Astrocyte (in vitro differentiated cells and primary cell): ENCODE data around the gene FAXC. TPM values are rescaled to one million over a fixed set of nuclear protein-coding genes. Genes with fewer than 3 reads are reported as not detected.

ENCODE experiments used
- DNase-seq: peaks from one replicate; pipeline ENCODE4 v3.0.0-alpha.2; 2010; ENCODE audit warnings: low read depth
- FAIRE-seq: peaks from 2 replicates; lab custom pipeline; 2011; peaks lifted over from hg19 to GRCh38; lab: Jason Lieb, UNC
- H2AFZ ChIP-seq: 2 replicates; pipeline ENCODE4 v1.6.0; 2012; ENCODE audit warnings: low read depth, low read length, inconsistent platforms
- H3K27ac ChIP-seq: 2 replicates; pipeline ENCODE4 v1.5.1; 2011; ENCODE audit warnings: low read depth, low read length, inconsistent platforms
- H3K27me3 ChIP-seq: 2 replicates; pipeline ENCODE4 v1.6.0; 2011; ENCODE audit warnings: low read length, inconsistent platforms; ENCODE audit not compliant: insufficient read depth
- H3K36me3 ChIP-seq: 2 replicates; pipeline ENCODE4 v1.5.1; 2011; ENCODE audit warnings: low read length, inconsistent platforms; ENCODE audit not compliant: insufficient read depth
- H3K4me1 ChIP-seq: 2 replicates; pipeline ENCODE4 v1.5.1; 2011; ENCODE audit warnings: low read length, inconsistent platforms; ENCODE audit not compliant: insufficient read depth
- H3K4me2 ChIP-seq: 2 replicates; pipeline ENCODE4 v1.6.0; 2012; ENCODE audit warnings: low read length, inconsistent platforms
- H3K4me3 ChIP-seq: 2 replicates; pipeline ENCODE4 v1.5.1; 2011; ENCODE audit warnings: low read depth, mild to moderate bottlenecking, low read length, inconsistent platforms; ENCODE audit not compliant: insufficient read depth
- H3K79me2 ChIP-seq: 2 replicates; pipeline ENCODE4 v1.6.0; 2012; ENCODE audit warnings: mild to moderate bottlenecking, low read length, inconsistent platforms; ENCODE audit not compliant: insufficient read depth
- H3K9ac ChIP-seq: 2 replicates; pipeline ENCODE4 v1.6.0; 2012; ENCODE audit warnings: mild to moderate bottlenecking, low read length, inconsistent platforms
- H3K9me3 ChIP-seq: 2 replicates; pipeline ENCODE4 v1.5.1; 2012; ENCODE audit warnings: low read depth, mild to moderate bottlenecking, low read length, inconsistent platforms; ENCODE audit not compliant: insufficient read depth
- H4K20me1 ChIP-seq: 2 replicates; pipeline ENCODE4 v1.6.0; 2012; ENCODE audit warnings: low read length, inconsistent platforms; ENCODE audit not compliant: insufficient read depth
- H3K27ac Mint-ChIP-seq: one replicate; pipeline ENCODE4 v1.8.0; 2021; ENCODE audit warnings: mild to moderate bottlenecking, mixed read lengths; ENCODE audit not compliant: unreplicated experiment
- H3K27me3 Mint-ChIP-seq: one replicate; pipeline ENCODE4 v1.8.0; 2021; ENCODE audit warnings: low read depth, mixed read lengths; ENCODE audit not compliant: unreplicated experiment
- H3K36me3 Mint-ChIP-seq: one replicate; pipeline ENCODE4 v1.8.0; 2021; ENCODE audit warnings: low read depth, mixed read lengths; ENCODE audit not compliant: unreplicated experiment
- H3K4me1 Mint-ChIP-seq: one replicate; pipeline ENCODE4 v1.8.0; 2021; ENCODE audit warnings: low read depth, mixed read lengths; ENCODE audit not compliant: unreplicated experiment
- H3K4me3 Mint-ChIP-seq: one replicate; pipeline ENCODE4 v1.8.0; 2021; ENCODE audit warnings: mild to moderate bottlenecking, moderate library complexity, mixed read lengths; ENCODE audit not compliant: unreplicated experiment
- H3K9me3 Mint-ChIP-seq: one replicate; pipeline ENCODE4 v1.8.0; 2021; ENCODE audit warnings: mild to moderate bottlenecking, mixed read lengths; ENCODE audit not compliant: unreplicated experiment
- EZH2 ChIP-seq: IDR thresholded peaks from 2 replicates; pipeline ENCODE4 v1.6.1; 2012; ENCODE audit warnings: mild to moderate bottlenecking, low read length, inconsistent platforms; ENCODE audit not compliant: insufficient read depth
- total RNA-seq: library from RNA; stranded (reverse); gene quantifications from 2 replicates; pipeline ENCODE4 v1.2.1, GENCODE V29; 2021
- TF ChIP-seq, protein P1 (sequence below): IDR thresholded peaks from 2 replicates; pipeline ENCODE4 v1.5.1; 2011; ENCODE audit warnings: low read depth, mild to moderate bottlenecking, inconsistent platforms, low read length, moderate library complexity; ENCODE audit not compliant: insufficient read depth

The FAXC gene
- total RNA-seq, 1 donor from 2014 or later: 9.9 TPM

DNA sequence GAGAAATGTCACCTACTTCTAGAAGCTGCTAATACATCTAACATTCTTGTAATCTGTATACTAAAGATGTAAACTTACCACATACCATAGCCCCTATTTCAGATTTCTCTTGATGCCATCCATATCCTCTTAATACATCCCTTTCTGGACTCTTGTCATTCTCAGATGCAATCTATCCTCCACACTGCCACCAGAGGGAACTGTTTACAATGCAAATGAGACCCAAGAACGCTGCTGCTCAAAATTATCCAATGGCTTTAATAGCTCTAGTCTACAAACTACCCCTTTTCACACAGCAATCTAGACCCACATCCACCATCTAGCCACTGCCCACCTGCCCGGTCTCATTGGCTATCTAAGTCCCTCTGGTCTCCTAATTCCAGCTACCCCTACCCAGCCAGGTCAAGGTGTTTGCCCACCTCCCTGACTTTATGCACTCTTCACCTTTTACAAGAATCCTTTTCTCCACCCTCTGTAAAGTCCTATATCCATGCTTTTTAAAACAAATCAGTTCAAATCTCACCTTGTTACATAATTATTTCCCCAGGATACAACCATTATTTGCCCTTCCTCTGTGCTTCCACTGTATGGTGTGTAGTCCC, 14.8 kb downstream of the FAXC start:
- FAIRE-seq (peak; percentile 37), DNase-seq (peak; percentile 30)
- Histone ChIP-seq H3K27me3 (no peaks in the 10 kb centered on the region), H3K36me3 (no peaks in the 10 kb centered on the region), H3K9ac (no peak overlapping the region), H3K9me3 (no peaks in the 10 kb centered on the region), H2AFZ (no peak overlapping the region), H3K4me3 (no peak overlapping the region), H4K20me1 (no peaks in the 10 kb centered on the region), H3K27ac (no peak overlapping the region), H3K4me1 (no peaks in the 10 kb centered on the region), H3K79me2 (no peaks in the 10 kb centered on the region), H3K4me2 (no peak overlapping the region)
- H3K9me3 Mint-ChIP-seq: peaks cover 2% of the 10 kb centered on the region
- peaks cover 2% of the 10 kb centered on the region for H3K36me3 Mint-ChIP-seq
- peak overlapping the region; percentile 12 for H3K27ac Mint-ChIP-seq
- H3K4me1 Mint-ChIP-seq: peaks cover 3% of the 10 kb centered on the region
- no peak overlapping the region for H3K4me3 Mint-ChIP-seq
- no peaks in the 10 kb centered on the region for H3K27me3 Mint-ChIP-seq
- TF ChIP-seq EZH2: no peak
- TF ChIP-seq, protein P1, sequence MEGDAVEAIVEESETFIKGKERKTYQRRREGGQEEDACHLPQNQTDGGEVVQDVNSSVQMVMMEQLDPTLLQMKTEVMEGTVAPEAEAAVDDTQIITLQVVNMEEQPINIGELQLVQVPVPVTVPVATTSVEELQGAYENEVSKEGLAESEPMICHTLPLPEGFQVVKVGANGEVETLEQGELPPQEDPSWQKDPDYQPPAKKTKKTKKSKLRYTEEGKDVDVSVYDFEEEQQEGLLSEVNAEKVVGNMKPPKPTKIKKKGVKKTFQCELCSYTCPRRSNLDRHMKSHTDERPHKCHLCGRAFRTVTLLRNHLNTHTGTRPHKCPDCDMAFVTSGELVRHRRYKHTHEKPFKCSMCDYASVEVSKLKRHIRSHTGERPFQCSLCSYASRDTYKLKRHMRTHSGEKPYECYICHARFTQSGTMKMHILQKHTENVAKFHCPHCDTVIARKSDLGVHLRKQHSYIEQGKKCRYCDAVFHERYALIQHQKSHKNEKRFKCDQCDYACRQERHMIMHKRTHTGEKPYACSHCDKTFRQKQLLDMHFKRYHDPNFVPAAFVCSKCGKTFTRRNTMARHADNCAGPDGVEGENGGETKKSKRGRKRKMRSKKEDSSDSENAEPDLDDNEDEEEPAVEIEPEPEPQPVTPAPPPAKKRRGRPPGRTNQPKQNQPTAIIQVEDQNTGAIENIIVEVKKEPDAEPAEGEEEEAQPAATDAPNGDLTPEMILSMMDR: peak; percentile 78

DNA sequence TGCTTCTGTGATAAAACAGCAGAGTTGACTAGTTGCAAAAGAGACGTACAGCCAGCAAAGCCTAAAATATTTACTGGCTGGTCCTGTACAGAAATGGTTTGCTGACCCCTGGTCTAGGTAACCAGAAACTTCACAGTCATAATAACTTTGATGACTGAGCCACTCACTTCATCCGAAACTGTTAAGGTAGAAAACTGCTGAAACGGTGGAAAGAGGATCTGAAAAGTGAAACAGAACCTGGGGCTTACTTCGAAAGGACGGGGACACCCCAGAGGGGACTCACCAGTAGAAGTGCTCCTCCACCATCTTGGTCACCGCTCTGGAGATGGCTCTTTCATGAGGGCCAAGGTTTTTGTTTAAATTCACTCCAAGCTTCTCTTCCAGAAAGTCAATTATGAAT, 16.4 kb downstream of the FAXC start:
- no peaks in the 10 kb centered on the region for H3K27me3 Mint-ChIP-seq
- TF ChIP-seq EZH2: no peak
- Histone ChIP-seq H3K79me2 (no peaks in the 10 kb centered on the region), H3K27ac (no peak overlapping the region), H3K27me3 (no peaks in the 10 kb centered on the region), H3K4me2 (no peak overlapping the region), H3K4me3 (no peak overlapping the region), H3K36me3 (no peaks in the 10 kb centered on the region), H3K9ac (no peak overlapping the region), H3K4me1 (no peaks in the 10 kb centered on the region), H4K20me1 (no peaks in the 10 kb centered on the region), H2AFZ (no peak overlapping the region), H3K9me3 (no peaks in the 10 kb centered on the region)
- no peak for DNase-seq
- peaks cover 2% of the 10 kb centered on the region for H3K36me3 Mint-ChIP-seq
- peaks cover 3% of the 10 kb centered on the region for H3K4me1 Mint-ChIP-seq
- no peak for FAIRE-seq
- H3K27ac Mint-ChIP-seq: no peak overlapping the region
- H3K4me3 Mint-ChIP-seq: no peak overlapping the region
- H3K9me3 Mint-ChIP-seq: no peaks in the 10 kb centered on the region

DNA sequence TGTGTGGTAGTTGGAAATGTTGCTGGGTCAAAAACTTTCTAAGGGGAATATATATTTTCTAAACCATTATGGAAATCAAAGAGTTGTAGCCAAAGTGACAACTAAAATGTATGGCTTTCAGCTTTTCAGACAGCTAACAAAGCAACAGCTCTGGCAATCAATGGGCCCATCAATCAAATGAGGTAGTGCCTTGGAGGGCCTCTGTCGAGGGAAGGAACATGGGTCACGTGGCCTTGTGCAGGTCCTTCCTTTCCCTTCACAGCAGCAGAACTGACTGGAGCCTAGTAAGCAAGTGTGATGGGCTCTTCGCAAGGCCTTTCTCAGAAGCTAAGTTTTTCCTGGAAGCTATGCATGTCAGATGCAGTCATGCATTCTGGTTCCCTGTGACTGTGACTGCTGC, 17.9 kb downstream of the FAXC start:
- no peaks in the 10 kb centered on the region for H3K27me3 Mint-ChIP-seq
- no peaks in the 10 kb centered on the region for H3K9me3 Mint-ChIP-seq
- peaks cover 3% of the 10 kb centered on the region for H3K4me1 Mint-ChIP-seq
- Histone ChIP-seq H3K36me3 (no peaks in the 10 kb centered on the region), H4K20me1 (no peaks in the 10 kb centered on the region), H3K4me1 (no peaks in the 10 kb centered on the region), H2AFZ (no peak overlapping the region), H3K27me3 (no peaks in the 10 kb centered on the region), H3K9ac (no peak overlapping the region), H3K4me2 (no peak overlapping the region), H3K79me2 (no peaks in the 10 kb centered on the region), H3K4me3 (no peak overlapping the region), H3K27ac (no peak overlapping the region), H3K9me3 (no peaks in the 10 kb centered on the region)
- no peak for TF ChIP-seq EZH2
- TF ChIP-seq, protein P1: no peak
- H3K27ac Mint-ChIP-seq: no peak overlapping the region
- H3K36me3 Mint-ChIP-seq: peaks cover 2% of the 10 kb centered on the region
- H3K4me3 Mint-ChIP-seq: no peak overlapping the region
- DNase-seq (no peak), FAIRE-seq (no peak)
